ENCODE results near the gene SETMAR. TPM values are rescaled to one million over a fixed set of nuclear protein-coding genes. Genes with fewer than 3 reads are reported as not detected.

The SETMAR gene
- total RNA-seq, 2 experiments from 2014 or later = 16.6 to 19.2 TPM

GRCh38 chr3:4358273-4358672, 55.1 kb downstream of the SETMAR start:
- Histone ChIP-seq H4K20me1 (ENCODE audit: insufficient read depth, low read length) (no peaks in the 10 kb centered on the region), H3K4me2 (ENCODE audit: low read length) (no peak overlapping the region), H3K9me2 (ENCODE audit: insufficient read depth, low read length) (no peaks in the 10 kb centered on the region), H3K36me3 (ENCODE audit: insufficient read depth, low read length) (no peaks in the 10 kb centered on the region), H3K27ac (ENCODE audit: low read depth, low read length, poor library complexity, severe bottlenecking) (no peak overlapping the region), H2AFZ (ENCODE audit: low read length) (no peak overlapping the region), H3K4me3 (ENCODE audit: low read depth, low read length, poor library complexity, severe bottlenecking) (no peak overlapping the region), H3K4me1 (ENCODE audit: insufficient read depth, low read length, poor library complexity, severe bottlenecking) (no peaks in the 10 kb centered on the region), H3K79me2 (ENCODE audit: insufficient read depth, low read depth, low read length) (no peaks in the 10 kb centered on the region), H3K9me3 (ENCODE audit: low read length) (no peaks in the 10 kb centered on the region)
- ChIA-PET POLR2A (interaction anchor here (0.6 kb wide), 2 partner anchors 64 to 262 kb away, joined by 4 to 5 read pairs; no protein-coding TSS in a partner anchor), CTCF (ENCODE audit: unreplicated experiment) (no interaction called here)
- intact Hi-C loops (cut with micrococcal nuclease; ENCODE audit: unreplicated experiment) = no loop called here
- no TSS peak for BruUV-seq (replicated peaks)
- no peak for DNase-seq (ENCODE audit: low spot score)
- no peak for TF ChIP-seq CTCF (conservative IDR thresholded peaks at IDR 0.05; ENCODE audit: low read length)
- no peak for TF ChIP-seq EZH2phosphoT487 (IDR thresholded peaks at IDR 0.05; ENCODE audit: borderline replicate concordance, low read depth, low read length)

GRCh38 chr3:4359805-4360502, 56.8 kb downstream of the SETMAR start:
- Histone ChIP-seq H4K20me1 (ENCODE audit: insufficient read depth, low read length) (no peaks in the 10 kb centered on the region), H3K4me1 (ENCODE audit: insufficient read depth, low read length, poor library complexity, severe bottlenecking) (no peaks in the 10 kb centered on the region), H2AFZ (ENCODE audit: low read length) (no peak overlapping the region), H3K27ac (ENCODE audit: low read depth, low read length, poor library complexity, severe bottlenecking) (no peak overlapping the region), H3K36me3 (ENCODE audit: insufficient read depth, low read length) (no peaks in the 10 kb centered on the region), H3K9me2 (ENCODE audit: insufficient read depth, low read length) (no peaks in the 10 kb centered on the region), H3K9me3 (ENCODE audit: low read length) (no peaks in the 10 kb centered on the region), H3K4me3 (ENCODE audit: low read depth, low read length, poor library complexity, severe bottlenecking) (no peak overlapping the region), H3K79me2 (ENCODE audit: insufficient read depth, low read depth, low read length) (no peaks in the 10 kb centered on the region), H3K4me2 (ENCODE audit: low read length) (no peak overlapping the region)
- TF ChIP-seq CTCF (conservative IDR thresholded peaks at IDR 0.05; ENCODE audit: low read length) (no peak), EZH2phosphoT487 (IDR thresholded peaks at IDR 0.05; ENCODE audit: borderline replicate concordance, low read depth, low read length) (no peak)
- ChIA-PET CTCF (ENCODE audit: unreplicated experiment) (no interaction called here), POLR2A (no interaction called here)
- intact Hi-C loops (cut with micrococcal nuclease; ENCODE audit: unreplicated experiment) = no loop called here
- no peak for DNase-seq (ENCODE audit: low spot score)
- no TSS peak for BruUV-seq (replicated peaks)

DNA sequence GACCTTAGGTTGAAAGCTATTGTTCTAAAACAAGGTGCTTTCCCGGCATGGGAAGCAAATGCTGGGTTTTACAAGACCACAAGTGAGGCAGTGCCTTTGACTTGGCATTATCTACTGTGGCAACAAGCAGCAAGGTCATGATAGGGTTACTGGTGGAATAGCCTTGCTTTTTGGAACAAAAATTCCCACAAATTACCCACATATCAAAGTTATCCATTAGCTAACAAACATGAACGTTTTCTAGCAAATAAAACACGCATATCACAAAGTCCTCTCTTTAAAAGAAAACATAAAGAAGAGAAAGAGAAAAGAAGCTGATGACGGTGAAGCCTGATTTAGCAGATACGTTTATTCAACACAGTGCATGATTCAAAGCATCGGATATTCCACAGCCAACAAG, 57.6 kb downstream of the SETMAR start:
- no peak overlapping the region for H3K27ac ChIP-seq (ENCODE audit: low read depth, low read length, poor library complexity, severe bottlenecking)
- H3K4me3 ChIP-seq (ENCODE audit: low read depth, low read length, poor library complexity, severe bottlenecking) = no peak overlapping the region
- H4K20me1 ChIP-seq (ENCODE audit: insufficient read depth, low read length) = no peaks in the 10 kb centered on the region
- H3K9me3 ChIP-seq (ENCODE audit: low read length) = no peaks in the 10 kb centered on the region
- H3K4me2 ChIP-seq (ENCODE audit: low read length) = no peak overlapping the region
- DNase-seq (ENCODE audit: low spot score) = no peak
- no peaks in the 10 kb centered on the region for H3K9me2 ChIP-seq (ENCODE audit: insufficient read depth, low read length)
- ChIA-PET CTCF (ENCODE audit: unreplicated experiment) (no interaction called here), POLR2A (no interaction called here)
- H3K79me2 ChIP-seq (ENCODE audit: insufficient read depth, low read depth, low read length) = no peaks in the 10 kb centered on the region
- BruUV-seq (replicated peaks) = no TSS peak
- H2AFZ ChIP-seq (ENCODE audit: low read length) = no peak overlapping the region
- TF ChIP-seq EZH2phosphoT487 (IDR thresholded peaks at IDR 0.05; ENCODE audit: borderline replicate concordance, low read depth, low read length) (no peak), CTCF (conservative IDR thresholded peaks at IDR 0.05; ENCODE audit: low read length) (no peak)
- no peaks in the 10 kb centered on the region for H3K4me1 ChIP-seq (ENCODE audit: insufficient read depth, low read length, poor library complexity, severe bottlenecking)
- intact Hi-C loops (cut with micrococcal nuclease; ENCODE audit: unreplicated experiment) = no loop called here
- no peaks in the 10 kb centered on the region for H3K36me3 ChIP-seq (ENCODE audit: insufficient read depth, low read length)
